GM12878 (cell line): ENCODE measurements around the gene MROH9. TPM values are rescaled to one million over a fixed set of nuclear protein-coding genes. Genes with fewer than 3 reads are reported as not detected.

Experiments
- ATAC-seq: fragments of 200-7000 bp; cut with Tn5 transposase; 3 replicates; pipeline ENCODE4 v1.9.1; 2020; ENCODE audit warnings: mild to moderate bottlenecking, moderate library complexity
- BruUV-seq: library from RNA; stranded (reverse); fragments of 400-500 nt; replicated peaks from 2 replicates; lab custom pipeline; 2021; lab: Mats Ljungman, UMichigan
- CTCF ChIA-PET: fragments of 300-600 bp; sonication (Branson Sonifier 250); formaldehyde crosslinking; extraction: SDS; loops from one replicate; lab custom pipeline; 2021; ENCODE audit warnings: inconsistent platforms; lab: Yijun Ruan, JAX
- POLR2A ChIA-PET: fragments of 350-600 bp; formaldehyde crosslinking; extraction: SDS; loops from one replicate; lab custom pipeline; 2021; ENCODE audit warnings: inconsistent platforms; lab: Charles Lee
- RAD21 ChIA-PET: fragments of 300-600 bp; sonication (Branson Sonifier 250); formaldehyde crosslinking; loops from one replicate; lab custom pipeline; 2023; ENCODE audit warnings: antibody characterized with exemption; ENCODE audit not compliant: unreplicated experiment; lab: Charles Lee
- SMC1A ChIA-PET: fragments of 300-600 bp; sonication (Branson Sonifier 250); formaldehyde crosslinking; loops from one replicate; lab custom pipeline; 2023; ENCODE audit not compliant: unreplicated experiment, uncharacterized antibody; lab: Charles Lee
- DNase-seq: peaks from one replicate; pipeline ENCODE4 v3.0.0-alpha.2; 2011; ENCODE audit warnings: low read depth, low spot score
- FAIRE-seq: peaks from 3 replicates; lab custom pipeline; 2011; peaks lifted over from hg19 to GRCh38; lab: Jason Lieb, UNC
- H2AFZ ChIP-seq: 2 replicates; pipeline ENCODE4 v1.6.0; 2011; ENCODE audit warnings: low read depth, low read length, control low read depth; ENCODE audit not compliant: control insufficient read depth
- H3K27ac ChIP-seq: 2 replicates; pipeline ENCODE4 v1.5.1; 2011; ENCODE audit warnings: control low read depth; ENCODE audit not compliant: control insufficient read depth, insufficient read depth
- H3K27me3 ChIP-seq, 2 experiments: replicated peaks in 1 of 2; 2 replicates each; pipeline versions ENCODE4 v1.6.0 to v1.6.1; 2011; ENCODE audit warnings: low read length in 1 of 2; ENCODE audit not compliant: control insufficient read depth in 2 of 2, insufficient read depth in 2 of 2
- H3K36me3 ChIP-seq, 2 experiments: 2 replicates each; pipeline ENCODE4 v1.5.1; 2011; ENCODE audit warnings: low read length in 1 of 2; ENCODE audit not compliant: control insufficient read depth in 2 of 2, insufficient read depth in 2 of 2
- H3K4me1 ChIP-seq: 2 replicates; pipeline ENCODE4 v1.6.1; 2011; ENCODE audit warnings: mild to moderate bottlenecking, low read length, moderate library complexity, mixed read lengths; ENCODE audit not compliant: control insufficient read depth, insufficient read depth
- H3K4me2 ChIP-seq: 2 replicates; pipeline ENCODE4 v1.6.0; 2011; ENCODE audit warnings: control low read depth; ENCODE audit not compliant: control insufficient read depth, insufficient read depth
- H3K4me3 ChIP-seq: fragments of 200-600 bp; sonication (generic); 2 replicates; pipeline ENCODE4 v1.5.1; 2016
- H3K79me2 ChIP-seq: 2 replicates; pipeline ENCODE4 v1.6.0; 2011; ENCODE audit warnings: low read length; ENCODE audit not compliant: control insufficient read depth, insufficient read depth
- H3K9ac ChIP-seq: 2 replicates; pipeline ENCODE4 v1.8.0; 2011; ENCODE audit warnings: low read length, control low read depth, mixed read lengths; ENCODE audit not compliant: control insufficient read depth, insufficient read depth
- H3K9me3 ChIP-seq: replicated peaks from 3 replicates; pipeline ENCODE4 v1.5.1; 2011; ENCODE audit warnings: mild to moderate bottlenecking, low read length; ENCODE audit not compliant: control insufficient read depth, insufficient read depth
- H4K20me1 ChIP-seq: 2 replicates; pipeline ENCODE4 v1.6.0; 2011; ENCODE audit not compliant: control insufficient read depth, insufficient read depth
- BCLAF1 ChIP-seq: fragments of 450-650 bp; IDR thresholded peaks from 2 replicates; pipeline ENCODE4 v1.6.1; 2017; ENCODE audit warnings: antibody characterized with exemption, mild to moderate bottlenecking, moderate library complexity
- CBX3 ChIP-seq: fragments of 200-600 bp; sonication (generic); IDR thresholded peaks from 2 replicates; pipeline ENCODE4 v1.6.1; 2016; ENCODE audit warnings: low read depth, borderline replicate concordance
- CHD1 ChIP-seq: IDR thresholded peaks from 2 replicates; pipeline ENCODE4 v1.6.1; 2012; ENCODE audit warnings: low read depth, low read length, improper control_type of control experiment
- CREM ChIP-seq: IDR thresholded peaks from 2 replicates; pipeline ENCODE4 v1.6.1; 2014; ENCODE audit warnings: antibody characterized with exemption, low read depth
- HSF1 ChIP-seq: fragments of 150-350 bp; IDR thresholded peaks from 2 replicates; pipeline ENCODE4 v1.6.1; 2014; ENCODE audit warnings: mild to moderate bottlenecking, low read depth, low read length
- IRF4 ChIP-seq: IDR thresholded peaks from 2 replicates; pipeline ENCODE4 v1.6.1; 2011; ENCODE audit warnings: low read depth, low read length
- IRF5 ChIP-seq: fragments of 450-650 bp; IDR thresholded peaks from 2 replicates; pipeline ENCODE4 v1.6.1; 2017; ENCODE audit warnings: borderline replicate concordance
- KAT2A ChIP-seq: conservative IDR thresholded peaks from 2 replicates; pipeline ENCODE4 v1.6.1; 2011; ENCODE audit warnings: low read depth, low read length; ENCODE audit not compliant: control insufficient read depth
- MAX ChIP-seq: IDR thresholded peaks from 2 replicates; pipeline ENCODE4 v1.6.1; 2012; ENCODE audit warnings: low read depth, low read length, improper control_type of control experiment
- MTA3 ChIP-seq: IDR thresholded peaks from 2 replicates; pipeline ENCODE4 v1.6.1; 2012; ENCODE audit warnings: low read length, inconsistent platforms, borderline replicate concordance
- NRF1 ChIP-seq: conservative IDR thresholded peaks from 2 replicates; pipeline ENCODE4 v1.6.1; 2011; ENCODE audit warnings: mild to moderate bottlenecking, low read depth, low read length, improper control_type of control experiment
- PAX5 ChIP-seq: IDR thresholded peaks from 2 replicates; pipeline ENCODE4 v1.6.1; 2011; ENCODE audit warnings: low read depth, low read length, borderline replicate concordance
- RAD21 ChIP-seq: IDR thresholded peaks from 2 replicates; pipeline ENCODE4 v1.6.1; 2011; ENCODE audit warnings: mild to moderate bottlenecking, low read depth, low read length, moderate library complexity; ENCODE audit not compliant: insufficient read depth
- WGBS: methylation state at CpG from one replicate; pipeline ENCODE4 v1.1.6; 2016; ENCODE audit warnings: low lambda C conversion rate; ENCODE audit not compliant: insufficient replicate concordance, insufficient coverage; ENCODE audit errors: missing lambda C conversion rate; 5-methylcytosine and 5-hydroxymethylcytosine counted together
- in situ Hi-C: fragments of 300-500 bp; cut with MboI; formaldehyde crosslinking; loops from 9 replicates; pipeline ENCODE4 v1.14.3; 2018; ENCODE audit warnings: mixed read lengths
- intact Hi-C: fragments of 100-400 bp; cut with micrococcal nuclease; formaldehyde crosslinking; loops from one replicate; pipeline ENCODE4 v1.14.2; 2022; ENCODE audit not compliant: unreplicated experiment
- polyA plus RNA-seq, 11 experiments: library from polyadenylated mRNA; depleted of rRNA in 4 of 11; unstranded in 6 of 11; stranded (reverse) in 5 of 11; fragments of >200 nt; fragmentation: Nextera tagmentation in 4 of 11; fragmentation: Illumina TruSeq in 1 of 11; extraction: Ambion mirVana in 4 of 11; extraction: Trizol in 1 of 11; gene quantifications; 1 replicate in 1 of 11; 2 replicates in 10 of 11; pipeline versions ENCODE4 v1.2.1 to v1.2.3, GENCODE V29; 2011 to 2016; ENCODE audit warnings: inconsistent platforms in 2 of 11, missing spikeins in 2 of 11, low read depth in 1 of 11
- total RNA-seq, 4 experiments: library from RNA; depleted of rRNA in 3 of 4; stranded (reverse); fragments of >200 nt in 3 of 4; fragmentation: Illumina TruSeq in 1 of 4; extraction: Trizol in 1 of 4; gene quantifications; 2 replicates each; pipeline versions ENCODE4 v1.2.1 to v1.2.3, GENCODE V29; 2013 to 2021

The MROH9 gene
- total and polyA plus RNA-seq, 10 of the 15 experiments (the other 5 are each of a cell fraction or from before 2014, with no cell fraction given) = not detected

GRCh38 chr1:170929412-170929834, 5.9 kb upstream of the MROH9 start:
- H3K79me2 ChIP-seq = no peaks in the 10 kb centered on the region
- CTCF ChIA-PET = interaction anchor here (0.7 to 3.6 kb wide), 25 partner anchors 8 to 1128 kb away, joined by 3 to 44 read pairs (median 4); no protein-coding TSS in a partner anchor
- ATAC-seq = no peak
- RAD21 ChIA-PET = interaction anchor here (0.7 to 2.1 kb wide), 9 partner anchors 14 to 1001 kb away, joined by 3 to 6 read pairs (median 3); no protein-coding TSS in a partner anchor
- no peaks in the 10 kb centered on the region for H4K20me1 ChIP-seq
- SMC1A ChIA-PET = interaction anchor here (0.7 to 1.9 kb wide), 9 partner anchors 13 to 260 kb away, joined by 3 to 6 read pairs (median 4); no protein-coding TSS in a partner anchor
- H3K9me3 ChIP-seq = peaks cover 1% of the 10 kb centered on the region; the same call in 2 of the 3 replicates
- H3K27me3 ChIP-seq = no peaks in the 10 kb centered on the region
- H3K36me3 ChIP-seq = no peaks in the 10 kb centered on the region
- DNase-seq = no peak
- H3K4me2 ChIP-seq = no peak overlapping the region
- in situ Hi-C loops = no loop called here
- POLR2A ChIA-PET = no interaction called here
- peaks cover 5% of the 10 kb centered on the region; the same call in 1 of the 2 replicates for H3K4me1 ChIP-seq
- no peak for FAIRE-seq
- intact Hi-C loops = loop anchor here (5.0 kb wide), 2 partner anchors 162 to 242 kb away; no protein-coding TSS in a partner anchor
- no TSS peak for BruUV-seq
- 44% methylated on average over 4 of the region's 4 CpGs for WGBS
- no peak overlapping the region for H3K9ac ChIP-seq
- H2AFZ ChIP-seq = no peak overlapping the region
- H3K4me3 ChIP-seq = no peak overlapping the region
- H3K27ac ChIP-seq = no peak overlapping the region
- TF ChIP-seq PAX5 = no peak
- TF ChIP-seq KAT2A = no peak
- no peak for TF ChIP-seq MAX
- TF ChIP-seq NRF1 = no peak
- TF ChIP-seq HSF1 = no peak
- TF ChIP-seq CBX3 = no peak
- no peak for TF ChIP-seq CHD1
- TF ChIP-seq IRF4 = no peak
- TF ChIP-seq IRF5 = no peak
- TF ChIP-seq BCLAF1 = no peak
- TF ChIP-seq CREM = no peak
- TF ChIP-seq MTA3 = no peak
- TF ChIP-seq RAD21 = no peak
